Measurements from ENCODE around the gene CEP83. TPM values are rescaled to one million over a fixed set of nuclear protein-coding genes. Genes with fewer than 3 reads are reported as not detected.

Gene CEP83
- total RNA-seq, 1 donor from 2014 or later: 16.5 TPM

- no peaks in the 10 kb centered on the region for H3K4me1 ChIP-seq
- H3K27me3 ChIP-seq: no peaks in the 10 kb centered on the region
- H3K27ac ChIP-seq: no peak overlapping the region
- peaks cover 8% of the 10 kb centered on the region for H3K9me3 ChIP-seq
- no peak overlapping the region for H3K4me3 ChIP-seq
- no peak for DNase-seq (ENCODE audit: extremely low spot score in 2 of 2)
- no peak for TF ChIP-seq POLR2AphosphoS5 (IDR thresholded peaks at IDR 0.05; ENCODE audit: insufficient read depth in 1 of 2, low read depth in 1 of 2)
- TF ChIP-seq POLR2A (IDR thresholded peaks at IDR 0.05): no peak
- no peak for TF ChIP-seq CTCF (IDR thresholded peaks at IDR 0.05)
- intact Hi-C loops (cut with DNase I): no loop called here
- peaks cover 0 to 12% of the 10 kb centered on the region in 2 donors for H3K36me3 ChIP-seq
Observed at GRCh38 chr12:94362653-94363052, 97.0 kb downstream of the CEP83 start.

- Histone ChIP-seq H3K9me3 (peaks cover 8% of the 10 kb centered on the region), H3K27ac (no peak overlapping the region), H3K36me3 (peaks cover 0 to 12% of the 10 kb centered on the region in 2 donors), H3K27me3 (no peaks in the 10 kb centered on the region), H3K4me1 (no peaks in the 10 kb centered on the region), H3K4me3 (no peak overlapping the region)
- TF ChIP-seq POLR2A (IDR thresholded peaks at IDR 0.05) (no peak), CTCF (IDR thresholded peaks at IDR 0.05) (no peak), POLR2AphosphoS5 (IDR thresholded peaks at IDR 0.05; ENCODE audit: insufficient read depth in 1 of 2, low read depth in 1 of 2) (no peak)
- DNase-seq (ENCODE audit: extremely low spot score in 2 of 2): no peak
- intact Hi-C loops (cut with DNase I): no loop called here
Observed at GRCh38 chr12:94359761-94360160, 99.9 kb downstream of the CEP83 start.

GRCh38 chr12:94353130-94353529, 106.5 kb downstream of the CEP83 start:
- no peak for DNase-seq (ENCODE audit: extremely low spot score in 2 of 2)
- Histone ChIP-seq H3K36me3 (peaks cover 0 to 6% of the 10 kb centered on the region in 2 donors), H3K27me3 (no peaks in the 10 kb centered on the region), H3K4me1 (no peaks in the 10 kb centered on the region), H3K9me3 (peaks cover 15% of the 10 kb centered on the region), H3K4me3 (no peak overlapping the region), H3K27ac (no peak overlapping the region)
- TF ChIP-seq POLR2AphosphoS5 (IDR thresholded peaks at IDR 0.05; ENCODE audit: insufficient read depth in 1 of 2, low read depth in 1 of 2) (no peak), CTCF (IDR thresholded peaks at IDR 0.05) (no peak), POLR2A (IDR thresholded peaks at IDR 0.05) (no peak)
- intact Hi-C loops (cut with DNase I): no loop called here

- intact Hi-C loops (cut with DNase I): no loop called here
Observed at GRCh38 chr12:94340573-94340972, 119.1 kb downstream of the CEP83 start.

More at GRCh38 chr12:94340573-94340972, 119.1 kb downstream of the CEP83 start:
- Histone ChIP-seq H3K27ac (no peak overlapping the region), H3K4me3 (no peak overlapping the region), H3K4me1 (no peaks in the 10 kb centered on the region), H3K9me3 (no peaks in the 10 kb centered on the region), H3K36me3 (no peaks in the 10 kb centered on the region), H3K27me3 (no peaks in the 10 kb centered on the region)
- no peak for DNase-seq (ENCODE audit: extremely low spot score in 2 of 2)
- TF ChIP-seq POLR2A (IDR thresholded peaks at IDR 0.05) (no peak), CTCF (IDR thresholded peaks at IDR 0.05) (no peak), POLR2AphosphoS5 (IDR thresholded peaks at IDR 0.05; ENCODE audit: insufficient read depth in 1 of 2, low read depth in 1 of 2) (no peak)

Measured in vagina (tissue), 2 donors.